ENCODE data around the gene TUBB1. TPM values are rescaled to one million over a fixed set of nuclear protein-coding genes. Genes with fewer than 3 reads are reported as not detected.

Gene TUBB1
- total and polyA plus RNA-seq, 2 donors (not counting 1 experiment from before 2014, with no cell fraction given) = 0.22 to 0.43 TPM

GRCh38 chr20:59006864-59007664, 12.2 kb upstream of the TUBB1 start, which contains the start of gene CTSZ:
CTSZ (minus strand) TSS chr20:59007254; CDS start chr20:59007128, 126 bp downstream.
- Histone ChIP-seq H3K9ac (ENCODE audit: low read length) (peak within 1 kb of the TSS; percentile 80), H3K36me3 (replicated peaks in 1 of 2; ENCODE audit: control extremely low read depth in 1 of 2, control insufficient read depth in 1 of 2, extremely low read depth in 1 of 2, insufficient read depth in 2 of 2, low read length in 1 of 2) (peaks cover 0 to 20% of the 10 kb centered on the region in 2 experiments), H3K9me3 (ENCODE audit: control extremely low read depth in 1 of 3, control insufficient read depth in 2 of 3, insufficient read depth in 1 of 3, low read length in 2 of 3) (peaks cover 0 to 6% (median 0%) of the 10 kb centered on the region in 3 donors), H3K4me1 (ENCODE audit: control insufficient read depth in 2 of 2, insufficient read depth in 2 of 2, low read length in 2 of 2) (peaks cover 45 to 65% of the 10 kb centered on the region in 2 donors), H4K20me1 (ENCODE audit: control insufficient read depth, insufficient read depth, low read length, poor library complexity, severe bottlenecking) (peaks cover 35% of the 10 kb centered on the region), H3K4me3 (ENCODE audit: control extremely low read depth in 1 of 5, extremely low read depth in 1 of 5, insufficient read depth in 1 of 5, low read depth in 2 of 5, low read length in 4 of 5) (peak within 1 kb of the TSS; percentile 79 to 91 (median 88)), H3K27ac (ENCODE audit: low read length in 2 of 2) (peak within 1 kb of the TSS; percentile 97), H3K79me2 (ENCODE audit: control insufficient read depth, insufficient read depth, low read length) (peaks cover 55% of the 10 kb centered on the region), H3K27me3 (replicated peaks in 1 of 4; ENCODE audit: control extremely low read depth in 1 of 4, control insufficient read depth in 3 of 4, insufficient read depth in 4 of 4, low read length in 3 of 4) (no peaks in the 10 kb centered on the region), H2AFZ (ENCODE audit: insufficient read depth, low read depth, low read length, poor library complexity, severe bottlenecking) (peak within 1 kb of the TSS; percentile 64), H3K4me2 (replicated peaks; ENCODE audit: low read depth, low read length, poor library complexity, severe bottlenecking) (peak within 1 kb of the TSS; percentile 86)
- Mint-ChIP-seq H3K4me1 (peaks cover 71% of the 10 kb centered on the region), H3K9me3 (ENCODE audit: insufficient read depth) (no peaks in the 10 kb centered on the region), H3K27me3 (no peaks in the 10 kb centered on the region), H3K27ac (peak within 1 kb of the TSS; percentile 99), H3K4me3 (peak within 1 kb of the TSS; percentile 98)
- ATAC-seq (ENCODE audit: low read depth) (peak; percentile 23), DNase-seq (peak; percentile 60)
- under 1% methylated on average over 82 of the region's 82 CpGs for WGBS (ENCODE audit: insufficient coverage)
- CTCF ChIA-PET = interaction anchor here (1.1 to 3.3 kb wide), 4 partner anchors 11 to 26 kb away, joined by 3 to 32 read pairs (median 12); partner anchors contain the start of genes ATP5F1E and NELFCD
- intact Hi-C loops (cut with micrococcal nuclease) = loop anchor here (1.0 to 10.0 kb wide), 5 partner anchors 9 to 1612 kb away; partner anchors contain the start of genes ATP5F1E and RBM38
- TF ChIP-seq CTCF (IDR thresholded peaks at IDR 0.05) (no peak), EZH2 (IDR thresholded peaks at IDR 0.05; ENCODE audit: borderline replicate concordance, insufficient read depth, low read depth, low read length, poor library complexity, severe bottlenecking) (no peak)
- POLR2A ChIA-PET = interaction anchor here (1.0 to 3.1 kb wide), 4 partner anchors 25 to 99 kb away, joined by 4 to 30 read pairs (median 13); partner anchors contain the start of gene ATP5F1E
